ENCODE data around the gene PRRC2B.

DNA sequence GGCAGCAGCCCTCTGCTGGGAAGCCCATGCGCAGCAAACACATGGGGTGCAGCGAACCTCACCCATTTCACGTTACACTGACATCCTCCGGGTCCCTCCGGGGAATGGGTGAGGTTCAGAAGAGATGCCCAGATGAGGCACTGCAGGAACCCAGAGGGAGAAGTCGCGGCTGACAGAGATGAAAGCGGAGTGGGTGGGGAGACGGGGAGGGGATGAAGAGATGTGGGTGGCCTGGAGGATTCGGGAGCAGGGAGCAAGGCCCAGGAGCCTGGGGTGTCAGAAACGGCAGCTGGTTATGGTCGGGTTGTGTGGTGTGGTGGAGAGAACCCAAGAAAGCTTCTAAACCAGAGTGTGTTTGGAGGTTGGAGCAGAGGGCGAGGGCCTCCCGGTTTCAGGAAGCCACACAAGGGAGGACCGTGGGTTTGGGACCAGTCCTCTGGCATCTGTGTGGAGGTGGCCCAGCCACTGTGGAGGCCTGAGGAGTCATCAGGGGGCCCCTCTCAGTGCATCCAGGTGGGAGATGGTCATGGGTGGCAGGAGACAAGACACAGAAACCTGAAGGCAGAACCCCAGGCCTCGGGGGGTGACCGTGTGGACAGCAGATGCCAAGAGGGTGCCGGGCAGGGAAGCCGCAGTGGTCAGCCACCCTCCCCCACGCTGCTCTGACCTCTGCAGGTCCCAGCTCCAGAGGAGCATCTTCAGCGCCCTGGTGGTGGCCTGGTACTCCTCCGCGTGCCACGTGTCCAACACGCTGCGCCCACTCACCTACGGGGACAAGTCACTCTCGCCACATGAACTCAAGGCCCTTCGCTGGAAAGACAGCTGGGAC, 128.6 kb downstream of the PRRC2B start:
- TF ChIP-seq, protein P1, sequence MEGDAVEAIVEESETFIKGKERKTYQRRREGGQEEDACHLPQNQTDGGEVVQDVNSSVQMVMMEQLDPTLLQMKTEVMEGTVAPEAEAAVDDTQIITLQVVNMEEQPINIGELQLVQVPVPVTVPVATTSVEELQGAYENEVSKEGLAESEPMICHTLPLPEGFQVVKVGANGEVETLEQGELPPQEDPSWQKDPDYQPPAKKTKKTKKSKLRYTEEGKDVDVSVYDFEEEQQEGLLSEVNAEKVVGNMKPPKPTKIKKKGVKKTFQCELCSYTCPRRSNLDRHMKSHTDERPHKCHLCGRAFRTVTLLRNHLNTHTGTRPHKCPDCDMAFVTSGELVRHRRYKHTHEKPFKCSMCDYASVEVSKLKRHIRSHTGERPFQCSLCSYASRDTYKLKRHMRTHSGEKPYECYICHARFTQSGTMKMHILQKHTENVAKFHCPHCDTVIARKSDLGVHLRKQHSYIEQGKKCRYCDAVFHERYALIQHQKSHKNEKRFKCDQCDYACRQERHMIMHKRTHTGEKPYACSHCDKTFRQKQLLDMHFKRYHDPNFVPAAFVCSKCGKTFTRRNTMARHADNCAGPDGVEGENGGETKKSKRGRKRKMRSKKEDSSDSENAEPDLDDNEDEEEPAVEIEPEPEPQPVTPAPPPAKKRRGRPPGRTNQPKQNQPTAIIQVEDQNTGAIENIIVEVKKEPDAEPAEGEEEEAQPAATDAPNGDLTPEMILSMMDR (IDR thresholded peaks at IDR 0.05 in 2 of 3, conservative IDR thresholded peaks at IDR 0.05 in 1 of 3; ENCODE audit: borderline replicate concordance in 1 of 3, insufficient read depth in 1 of 3, low read depth in 2 of 3, low read length in 2 of 3), result no peak
- TF ChIP-seq EZH2 (IDR thresholded peaks at IDR 0.05), result no peak
- TF ChIP-seq JUND (IDR thresholded peaks at IDR 0.05), result no peak
- TF ChIP-seq POLR2AphosphoS5 (IDR thresholded peaks at IDR 0.05; ENCODE audit: low read depth, low read length), result no peak
- no peak for TF ChIP-seq POLR2A (IDR thresholded peaks at IDR 0.05; ENCODE audit: borderline replicate concordance, extremely low read depth, insufficient read depth, insufficient read length)
- TF ChIP-seq, protein P2, sequence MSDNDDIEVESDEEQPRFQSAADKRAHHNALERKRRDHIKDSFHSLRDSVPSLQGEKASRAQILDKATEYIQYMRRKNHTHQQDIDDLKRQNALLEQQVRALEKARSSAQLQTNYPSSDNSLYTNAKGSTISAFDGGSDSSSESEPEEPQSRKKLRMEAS (IDR thresholded peaks at IDR 0.05), result no peak
- TF ChIP-seq SIN3A (IDR thresholded peaks at IDR 0.05; ENCODE audit: low read depth), result no peak
- no peak for TF ChIP-seq SP1 (IDR thresholded peaks at IDR 0.05; ENCODE audit: low read depth)
- no peak for TF ChIP-seq RAD21 (IDR thresholded peaks at IDR 0.05; ENCODE audit: low read depth)
- TF ChIP-seq FOSL1 (IDR thresholded peaks at IDR 0.05; ENCODE audit: low read depth), result no peak
- TF ChIP-seq, protein P3, sequence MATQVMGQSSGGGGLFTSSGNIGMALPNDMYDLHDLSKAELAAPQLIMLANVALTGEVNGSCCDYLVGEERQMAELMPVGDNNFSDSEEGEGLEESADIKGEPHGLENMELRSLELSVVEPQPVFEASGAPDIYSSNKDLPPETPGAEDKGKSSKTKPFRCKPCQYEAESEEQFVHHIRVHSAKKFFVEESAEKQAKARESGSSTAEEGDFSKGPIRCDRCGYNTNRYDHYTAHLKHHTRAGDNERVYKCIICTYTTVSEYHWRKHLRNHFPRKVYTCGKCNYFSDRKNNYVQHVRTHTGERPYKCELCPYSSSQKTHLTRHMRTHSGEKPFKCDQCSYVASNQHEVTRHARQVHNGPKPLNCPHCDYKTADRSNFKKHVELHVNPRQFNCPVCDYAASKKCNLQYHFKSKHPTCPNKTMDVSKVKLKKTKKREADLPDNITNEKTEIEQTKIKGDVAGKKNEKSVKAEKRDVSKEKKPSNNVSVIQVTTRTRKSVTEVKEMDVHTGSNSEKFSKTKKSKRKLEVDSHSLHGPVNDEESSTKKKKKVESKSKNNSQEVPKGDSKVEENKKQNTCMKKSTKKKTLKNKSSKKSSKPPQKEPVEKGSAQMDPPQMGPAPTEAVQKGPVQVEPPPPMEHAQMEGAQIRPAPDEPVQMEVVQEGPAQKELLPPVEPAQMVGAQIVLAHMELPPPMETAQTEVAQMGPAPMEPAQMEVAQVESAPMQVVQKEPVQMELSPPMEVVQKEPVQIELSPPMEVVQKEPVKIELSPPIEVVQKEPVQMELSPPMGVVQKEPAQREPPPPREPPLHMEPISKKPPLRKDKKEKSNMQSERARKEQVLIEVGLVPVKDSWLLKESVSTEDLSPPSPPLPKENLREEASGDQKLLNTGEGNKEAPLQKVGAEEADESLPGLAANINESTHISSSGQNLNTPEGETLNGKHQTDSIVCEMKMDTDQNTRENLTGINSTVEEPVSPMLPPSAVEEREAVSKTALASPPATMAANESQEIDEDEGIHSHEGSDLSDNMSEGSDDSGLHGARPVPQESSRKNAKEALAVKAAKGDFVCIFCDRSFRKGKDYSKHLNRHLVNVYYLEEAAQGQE (IDR thresholded peaks at IDR 0.05; ENCODE audit: low read depth), result no peak
- TF ChIP-seq, protein P4, sequence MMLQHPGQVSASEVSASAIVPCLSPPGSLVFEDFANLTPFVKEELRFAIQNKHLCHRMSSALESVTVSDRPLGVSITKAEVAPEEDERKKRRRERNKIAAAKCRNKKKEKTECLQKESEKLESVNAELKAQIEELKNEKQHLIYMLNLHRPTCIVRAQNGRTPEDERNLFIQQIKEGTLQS (IDR thresholded peaks at IDR 0.05), result no peak

Measured in HCT116 (cell line).